Measurements from ENCODE around the gene RTEL1.

The RTEL1 gene

GRCh38 chr20:63704749-63705117, 46.6 kb downstream of the RTEL1 start:
- intact Hi-C loops (cut with DNase I; ENCODE audit: low total_unique reads) = loop anchor here (5.0 kb wide), 2 partner anchors 47 to 77 kb away; partner anchors contain the start of genes GMEB2 and RTEL1

GRCh38 chr20:63705232-63706026, 47.3 kb downstream of the RTEL1 start:
- peak in 1 of 2 donors; percentile 50 for DNase-seq
- Histone ChIP-seq H3K36me3 (peaks cover 14 to 72% (median 31%) of the 10 kb centered on the region in 3 donors), H3K27me3 (no peaks in the 10 kb centered on the region), H3K4me1 (peaks cover 0 to 34% (median 26%) of the 10 kb centered on the region in 4 donors), H3K9me3 (no peaks in the 10 kb centered on the region), H3K27ac (no peak overlapping the region), H3K4me3 (no peak overlapping the region)
- intact Hi-C loops (cut with DNase I; ENCODE audit: low total_unique reads) = loop anchor here (5.0 kb wide), 2 partner anchors 48 to 78 kb away; partner anchors contain the start of genes GMEB2 and RTEL1
- TF ChIP-seq, protein P1, sequence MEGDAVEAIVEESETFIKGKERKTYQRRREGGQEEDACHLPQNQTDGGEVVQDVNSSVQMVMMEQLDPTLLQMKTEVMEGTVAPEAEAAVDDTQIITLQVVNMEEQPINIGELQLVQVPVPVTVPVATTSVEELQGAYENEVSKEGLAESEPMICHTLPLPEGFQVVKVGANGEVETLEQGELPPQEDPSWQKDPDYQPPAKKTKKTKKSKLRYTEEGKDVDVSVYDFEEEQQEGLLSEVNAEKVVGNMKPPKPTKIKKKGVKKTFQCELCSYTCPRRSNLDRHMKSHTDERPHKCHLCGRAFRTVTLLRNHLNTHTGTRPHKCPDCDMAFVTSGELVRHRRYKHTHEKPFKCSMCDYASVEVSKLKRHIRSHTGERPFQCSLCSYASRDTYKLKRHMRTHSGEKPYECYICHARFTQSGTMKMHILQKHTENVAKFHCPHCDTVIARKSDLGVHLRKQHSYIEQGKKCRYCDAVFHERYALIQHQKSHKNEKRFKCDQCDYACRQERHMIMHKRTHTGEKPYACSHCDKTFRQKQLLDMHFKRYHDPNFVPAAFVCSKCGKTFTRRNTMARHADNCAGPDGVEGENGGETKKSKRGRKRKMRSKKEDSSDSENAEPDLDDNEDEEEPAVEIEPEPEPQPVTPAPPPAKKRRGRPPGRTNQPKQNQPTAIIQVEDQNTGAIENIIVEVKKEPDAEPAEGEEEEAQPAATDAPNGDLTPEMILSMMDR (IDR thresholded peaks at IDR 0.05) = no peak

More at GRCh38 chr20:63704749-63705117, 46.6 kb downstream of the RTEL1 start:
- no peaks in the 10 kb centered on the region for H3K27me3 ChIP-seq
- no peak overlapping the region for H3K4me3 ChIP-seq
- H3K4me1 ChIP-seq = peaks cover 0 to 34% (median 28%) of the 10 kb centered on the region in 4 donors
- DNase-seq = peak in 1 of 2 donors; percentile 38
- no peaks in the 10 kb centered on the region for H3K9me3 ChIP-seq
- H3K36me3 ChIP-seq = peaks cover 11 to 71% (median 38%) of the 10 kb centered on the region in 3 donors
- TF ChIP-seq, protein P1 (IDR thresholded peaks at IDR 0.05) = no peak
- H3K27ac ChIP-seq = no peak overlapping the region

DNA sequence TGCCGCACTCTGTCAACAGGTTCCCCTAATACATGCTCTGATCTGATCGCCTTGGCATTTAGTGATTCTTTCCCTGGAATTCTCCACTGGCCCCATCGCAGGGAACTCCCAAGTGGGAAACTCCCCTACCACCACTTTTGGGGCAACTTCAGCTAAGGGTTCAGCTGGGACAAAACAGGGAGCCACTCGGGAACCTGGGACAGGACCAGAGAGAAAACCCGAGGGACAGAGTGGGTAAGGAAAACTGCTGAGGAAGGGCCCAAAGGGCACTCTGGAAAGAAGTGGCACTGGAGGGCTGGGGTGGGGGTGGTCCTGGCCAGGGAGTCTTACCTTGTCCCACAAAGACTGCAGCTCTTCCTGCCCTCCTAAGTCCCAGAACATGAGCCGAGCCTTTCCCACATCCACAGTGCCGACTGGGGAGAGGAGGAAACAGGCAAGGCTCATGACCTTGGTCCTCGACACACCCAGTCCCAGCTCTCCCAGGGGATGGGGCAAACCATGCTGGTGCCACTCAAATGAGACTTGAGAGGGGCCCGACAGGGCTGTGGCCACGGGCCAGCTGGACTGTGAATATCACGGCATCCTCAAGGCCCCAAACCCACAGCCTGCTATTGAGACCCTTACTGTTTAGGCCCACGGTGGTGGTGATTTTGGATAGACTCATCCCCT, 48.0 kb downstream of the RTEL1 start:
- intact Hi-C loops (cut with DNase I; ENCODE audit: low total_unique reads) = loop anchor here (5.0 kb wide), 2 partner anchors 49 to 79 kb away; partner anchors contain the start of genes GMEB2 and RTEL1
- H3K4me1 ChIP-seq = peaks cover 0 to 38% (median 28%) of the 10 kb centered on the region in 4 donors

DNA sequence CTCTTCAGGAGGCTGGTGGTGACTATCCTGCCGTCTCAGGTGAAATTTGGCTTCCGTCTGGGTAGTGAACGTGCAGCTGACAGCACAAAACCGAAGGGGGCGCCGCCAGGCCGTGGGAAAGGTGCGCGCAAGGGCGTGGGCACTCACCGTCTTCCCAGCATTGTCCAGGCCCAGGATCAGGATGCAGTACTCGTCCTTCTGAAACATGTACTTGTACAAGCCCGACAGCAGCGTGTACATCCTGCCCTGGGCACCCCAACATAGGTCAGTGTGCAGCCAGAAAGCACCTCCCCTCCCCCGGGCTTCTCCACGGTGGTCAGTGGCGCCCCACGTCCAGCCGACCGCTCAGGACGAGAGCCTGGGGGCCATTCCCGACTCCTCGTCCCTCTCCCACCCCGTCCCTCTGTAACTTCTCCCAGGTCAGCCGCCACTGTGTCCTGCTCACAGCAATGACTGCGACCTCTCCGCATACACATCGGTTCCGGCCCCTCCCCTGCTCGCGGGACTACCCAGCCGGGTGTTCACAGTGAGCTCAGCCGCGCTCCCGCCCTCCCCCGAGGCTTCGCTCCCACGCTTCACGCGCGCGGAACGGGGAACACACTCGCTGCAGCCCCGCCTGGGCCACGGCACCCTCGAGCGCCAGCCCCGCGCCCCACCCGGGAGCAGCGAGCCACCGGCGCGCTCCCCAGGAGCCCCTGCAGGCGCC, 48.9 kb downstream of the RTEL1 start:
- peak overlapping the region; percentile 76 to 86 for H3K27ac ChIP-seq
- intact Hi-C loops (cut with DNase I; ENCODE audit: low total_unique reads) = loop anchor here (5.0 kb wide), 2 partner anchors 50 to 80 kb away; partner anchors contain the start of genes GMEB2 and RTEL1
- H3K9me3 ChIP-seq = no peaks in the 10 kb centered on the region
- TF ChIP-seq, protein P1 (IDR thresholded peaks at IDR 0.05) = no peak
- H3K4me1 ChIP-seq = peaks cover 0 to 40% (median 28%) of the 10 kb centered on the region in 4 donors
- peak overlapping the region; percentile 82 to 83 for H3K4me3 ChIP-seq
- peaks cover 27 to 70% (median 42%) of the 10 kb centered on the region in 3 donors for H3K36me3 ChIP-seq
- no peaks in the 10 kb centered on the region for H3K27me3 ChIP-seq
- DNase-seq = peak in 1 of 2 donors; percentile 74

More for the DNA sequence above, 48.0 kb downstream of the RTEL1 start:
- peak in 1 of 2 donors; percentile 53 for DNase-seq
- H3K27me3 ChIP-seq = no peaks in the 10 kb centered on the region
- peaks cover 21 to 69% (median 34%) of the 10 kb centered on the region in 3 donors for H3K36me3 ChIP-seq
- no peaks in the 10 kb centered on the region for H3K9me3 ChIP-seq
- H3K4me3 ChIP-seq = peak overlapping the region in 1 of 2 donors; percentile 82
- TF ChIP-seq, protein P1 (IDR thresholded peaks at IDR 0.05) = no peak
- H3K27ac ChIP-seq = peak overlapping the region in 1 of 2 donors; percentile 76
